ENCODE results near the gene STX17. TPM values are rescaled to one million over a fixed set of nuclear protein-coding genes. Genes with fewer than 3 reads are reported as not detected.

Gene STX17
- total and polyA plus RNA-seq, 2 of the 13 experiments (the other 11 are each of a cell fraction or from before 2014, with no cell fraction given): 8.3 to 25.7 TPM

GRCh38 chr9:99906403-99907207, at the start of gene STX17 (continued):
- TF ChIP-seq ZNF280D (CRISPR knock-in tag; IDR thresholded peaks at IDR 0.05): peak; percentile 58; the same call in 1 of the 2 replicates
- TF ChIP-seq RXRA (CRISPR knock-in tag; IDR thresholded peaks at IDR 0.05): peak; percentile 34; the same call in 1 of the 2 replicates
- 0 out of 2 replicates have a peak, but pooled peaks have one; percentile 16 for TF ChIP-seq AHR (CRISPR knock-in tag; IDR thresholded peaks at IDR 0.05)
- TF ChIP-seq SP4 (CRISPR knock-in tag; IDR thresholded peaks at IDR 0.05): peak; percentile 63
- no peak for TF ChIP-seq KLF13 (CRISPR knock-in tag; IDR thresholded peaks at IDR 0.05)
- TF ChIP-seq RELA (CRISPR knock-in tag; IDR thresholded peaks at IDR 0.05): 0 out of 2 replicates have a peak, but pooled peaks have one; percentile 61
- 0 out of 2 replicates have a peak, but pooled peaks have one; percentile 35 for TF ChIP-seq HHEX (CRISPR knock-in tag; IDR thresholded peaks at IDR 0.05)
- 0 out of 2 replicates have a peak, but pooled peaks have one; percentile 18 for TF ChIP-seq SATB2 (CRISPR knock-in tag; IDR thresholded peaks at IDR 0.05)
- no peak for TF ChIP-seq ZKSCAN5 (CRISPR knock-in tag; IDR thresholded peaks at IDR 0.05)
- TF ChIP-seq TEF (CRISPR knock-in tag; IDR thresholded peaks at IDR 0.05): peak; percentile 72; the same call in 1 of the 2 replicates
- TF ChIP-seq ZNF792 (CRISPR knock-in tag; IDR thresholded peaks at IDR 0.05): peak; percentile 48; the same call in 1 of the 2 replicates
- TF ChIP-seq ZNF691 (CRISPR knock-in tag; IDR thresholded peaks at IDR 0.05; ENCODE audit: borderline replicate concordance, low read depth): peak; percentile 48; the same call in 1 of the 2 replicates
- TF ChIP-seq ZNF510 (CRISPR knock-in tag; IDR thresholded peaks at IDR 0.05; ENCODE audit: low read depth): 0 out of 2 replicates have a peak, but pooled peaks have one; percentile 39
- TF ChIP-seq CREBL2 (CRISPR knock-in tag; IDR thresholded peaks at IDR 0.05; ENCODE audit: borderline replicate concordance): 0 out of 2 replicates have a peak, but pooled peaks have one; percentile 43
- TF ChIP-seq NRL (CRISPR knock-in tag; IDR thresholded peaks at IDR 0.05; ENCODE audit: borderline replicate concordance): peak; percentile 84
- TF ChIP-seq CTCF (CRISPR knock-in tag; IDR thresholded peaks at IDR 0.05): peak; percentile 22
- peak; percentile 62; the same call in 1 of the 2 replicates for TF ChIP-seq GATAD1 (CRISPR knock-in tag; IDR thresholded peaks at IDR 0.05)
- peak; percentile 84; the same call in 1 of the 2 replicates for TF ChIP-seq ZZZ3 (CRISPR knock-in tag; IDR thresholded peaks at IDR 0.05; ENCODE audit: borderline replicate concordance)
- TF ChIP-seq NFKB2 (CRISPR knock-in tag; IDR thresholded peaks at IDR 0.05; ENCODE audit: borderline replicate concordance): peak; percentile 67; the same call in 1 of the 2 replicates
- TF ChIP-seq MEF2D (CRISPR knock-in tag; IDR thresholded peaks at IDR 0.05): peak; percentile 50; the same call in 1 of the 2 replicates
- TF ChIP-seq POLR2AphosphoS5 (IDR thresholded peaks at IDR 0.05; ENCODE audit: low read depth, low read length): peak; percentile 85
- TF ChIP-seq ZNF788 (CRISPR knock-in tag; IDR thresholded peaks at IDR 0.05; ENCODE audit: borderline replicate concordance): no peak

Data from HepG2 (cell line).